OCI-LY7 (cell line): Measurements from ENCODE around the gene NPDC1. TPM values are rescaled to one million over a fixed set of nuclear protein-coding genes. Genes with fewer than 3 reads are reported as not detected.

Experiments
- BruUV-seq: library from RNA; stranded (reverse); fragments of 400-500 nt; replicated peaks from 2 replicates; lab custom pipeline; 2021; lab: Mats Ljungman, UMichigan
- CTCF ChIA-PET: fragments of 300-600 bp; sonication (Branson Sonifier 250); formaldehyde crosslinking; loops from one replicate; lab custom pipeline; 2022; ENCODE audit warnings: antibody characterized with exemption; ENCODE audit not compliant: unreplicated experiment; lab: Charles Lee
- POLR2A ChIA-PET: fragments of 300-600 bp; sonication (Branson Sonifier 250); formaldehyde crosslinking; loops from one replicate; lab custom pipeline; 2022; ENCODE audit warnings: antibody characterized with exemption; lab: Charles Lee
- DNase-seq: peaks from one replicate; pipeline ENCODE4 v3.0.0-alpha.2; 2015; ENCODE audit warnings: low spot score
- H2AFZ ChIP-seq: fragments of 200-600 bp; sonication (generic), shearing (Covaris generic); 2 replicates; pipeline ENCODE4 v1.6.1; 2014; ENCODE audit warnings: mild to moderate bottlenecking, antibody characterized with exemption, low read length, moderate library complexity
- H3K27ac ChIP-seq: fragments of 200-600 bp; sonication (generic); 2 replicates; pipeline ENCODE4 v1.5.1; 2014; ENCODE audit warnings: mixed run types, low read depth, mild to moderate bottlenecking, moderate library complexity, low read length, inconsistent platforms; ENCODE audit not compliant: poor library complexity, severe bottlenecking
- H3K36me3 ChIP-seq: fragments of 200-600 bp; sonication (generic); 2 replicates; pipeline ENCODE4 v1.6.1; 2014; ENCODE audit warnings: mild to moderate bottlenecking, antibody characterized with exemption, low read length, moderate library complexity, mixed read lengths; ENCODE audit not compliant: insufficient read depth
- H3K4me1 ChIP-seq: fragments of 200-600 bp; sonication (generic); 2 replicates; pipeline ENCODE4 v1.5.1; 2014; ENCODE audit warnings: mild to moderate bottlenecking, low read length; ENCODE audit not compliant: insufficient read depth, poor library complexity, severe bottlenecking
- H3K4me2 ChIP-seq: fragments of 200-600 bp; sonication (generic); 2 replicates; pipeline ENCODE4 v1.6.1; 2014; ENCODE audit warnings: mild to moderate bottlenecking, low read length
- H3K4me3 ChIP-seq: fragments of 200-600 bp; sonication (generic); 2 replicates; pipeline ENCODE4 v1.5.1; 2014; ENCODE audit warnings: mild to moderate bottlenecking, low read depth, low read length; ENCODE audit not compliant: poor library complexity, severe bottlenecking
- H3K79me2 ChIP-seq: fragments of 200-600 bp; sonication (generic); 2 replicates; pipeline ENCODE4 v1.6.1; 2016; ENCODE audit warnings: low read depth, mild to moderate bottlenecking, low read length, moderate library complexity, mixed read lengths; ENCODE audit not compliant: insufficient read depth
- H3K9me2 ChIP-seq: fragments of 200-600 bp; sonication (generic); 2 replicates; pipeline ENCODE4 v1.6.1; 2016; ENCODE audit warnings: mild to moderate bottlenecking, low read length, mixed read lengths; ENCODE audit not compliant: insufficient read depth
- H3K9me3 ChIP-seq: fragments of 200-600 bp; sonication (generic); 2 replicates; pipeline ENCODE4 v1.6.1; 2014; ENCODE audit warnings: mild to moderate bottlenecking, mixed run types, low read length, mixed read lengths
- H4K20me1 ChIP-seq: fragments of 200-600 bp; sonication (generic); 2 replicates; pipeline ENCODE4 v1.6.1; 2014; ENCODE audit warnings: mild to moderate bottlenecking, antibody characterized with exemption, low read length, moderate library complexity, mixed read lengths; ENCODE audit not compliant: insufficient read depth
- EZH2phosphoT487 ChIP-seq: fragments of 200-600 bp; sonication (generic); IDR thresholded peaks from 2 replicates; pipeline ENCODE4 v1.6.1; 2018; ENCODE audit warnings: low read depth, borderline replicate concordance, mild to moderate bottlenecking, mixed run types, antibody characterized with exemption, low read length, moderate library complexity, mixed read lengths
- intact Hi-C: fragments of 100-400 bp; cut with micrococcal nuclease; formaldehyde crosslinking; loops from one replicate; pipeline ENCODE4 v1.10.0; 2022; ENCODE audit not compliant: unreplicated experiment
- total RNA-seq, 2 experiments: library from RNA; depleted of rRNA in 1 of 2; stranded (reverse); fragments of >200 nt in 1 of 2; shearing (Covaris generic) in 1 of 2; gene quantifications; 2 replicates each; pipeline ENCODE4 v1.2.3, GENCODE V29; 2014 to 2022
- TF ChIP-seq, protein P1 (sequence below): fragments of 200-600 bp; sonication (generic); conservative IDR thresholded peaks from 2 replicates; pipeline ENCODE4 v1.5.1; 2014; ENCODE audit warnings: mild to moderate bottlenecking, antibody characterized with exemption, low read length, moderate library complexity, mixed read lengths

Gene NPDC1
- total RNA-seq, 2 experiments from 2014 or later, result 0.32 to 0.38 TPM

DNA sequence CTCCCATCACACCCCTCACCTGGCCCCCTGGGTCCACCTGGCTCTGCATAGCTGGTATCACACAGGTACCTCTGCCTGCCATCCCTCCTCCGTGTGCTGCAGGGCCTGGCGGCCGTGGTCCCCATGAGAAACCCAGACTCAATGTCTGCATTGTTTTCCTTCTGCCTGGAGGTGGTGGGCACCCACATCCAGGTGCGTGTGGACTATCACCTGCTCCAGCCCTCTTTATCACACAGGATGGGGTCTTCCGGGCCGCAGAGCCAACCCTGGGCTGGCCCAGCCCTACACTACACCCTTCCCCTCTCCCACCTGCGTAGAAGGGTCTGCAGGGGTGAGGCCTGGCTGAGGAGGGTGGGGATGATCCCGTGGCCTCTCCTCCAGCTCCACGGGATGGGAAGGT lies 7.1 kb downstream of the NPDC1 start:
- no peak overlapping the region for H3K4me2 ChIP-seq
- H3K9me3 ChIP-seq, result no peaks in the 10 kb centered on the region
- no peak for DNase-seq
- ChIA-PET POLR2A (no interaction called here), CTCF (interaction anchor here (0.6 kb wide), 2 partner anchors 17 to 515 kb away, joined by 3 to 4 read pairs; no protein-coding TSS in a partner anchor)
- TF ChIP-seq EZH2phosphoT487, result no peak
- TF ChIP-seq, protein P1, sequence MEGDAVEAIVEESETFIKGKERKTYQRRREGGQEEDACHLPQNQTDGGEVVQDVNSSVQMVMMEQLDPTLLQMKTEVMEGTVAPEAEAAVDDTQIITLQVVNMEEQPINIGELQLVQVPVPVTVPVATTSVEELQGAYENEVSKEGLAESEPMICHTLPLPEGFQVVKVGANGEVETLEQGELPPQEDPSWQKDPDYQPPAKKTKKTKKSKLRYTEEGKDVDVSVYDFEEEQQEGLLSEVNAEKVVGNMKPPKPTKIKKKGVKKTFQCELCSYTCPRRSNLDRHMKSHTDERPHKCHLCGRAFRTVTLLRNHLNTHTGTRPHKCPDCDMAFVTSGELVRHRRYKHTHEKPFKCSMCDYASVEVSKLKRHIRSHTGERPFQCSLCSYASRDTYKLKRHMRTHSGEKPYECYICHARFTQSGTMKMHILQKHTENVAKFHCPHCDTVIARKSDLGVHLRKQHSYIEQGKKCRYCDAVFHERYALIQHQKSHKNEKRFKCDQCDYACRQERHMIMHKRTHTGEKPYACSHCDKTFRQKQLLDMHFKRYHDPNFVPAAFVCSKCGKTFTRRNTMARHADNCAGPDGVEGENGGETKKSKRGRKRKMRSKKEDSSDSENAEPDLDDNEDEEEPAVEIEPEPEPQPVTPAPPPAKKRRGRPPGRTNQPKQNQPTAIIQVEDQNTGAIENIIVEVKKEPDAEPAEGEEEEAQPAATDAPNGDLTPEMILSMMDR, result no peak
- no peak overlapping the region for H2AFZ ChIP-seq
- H3K27ac ChIP-seq, result no peak overlapping the region
- no peaks in the 10 kb centered on the region for H4K20me1 ChIP-seq
- intact Hi-C loops, result no loop called here
- BruUV-seq, result no TSS peak
- no peaks in the 10 kb centered on the region for H3K9me2 ChIP-seq
- H3K79me2 ChIP-seq, result no peaks in the 10 kb centered on the region
- H3K4me3 ChIP-seq, result no peak overlapping the region
- H3K36me3 ChIP-seq, result no peaks in the 10 kb centered on the region
- peaks cover 12% of the 10 kb centered on the region for H3K4me1 ChIP-seq

DNA sequence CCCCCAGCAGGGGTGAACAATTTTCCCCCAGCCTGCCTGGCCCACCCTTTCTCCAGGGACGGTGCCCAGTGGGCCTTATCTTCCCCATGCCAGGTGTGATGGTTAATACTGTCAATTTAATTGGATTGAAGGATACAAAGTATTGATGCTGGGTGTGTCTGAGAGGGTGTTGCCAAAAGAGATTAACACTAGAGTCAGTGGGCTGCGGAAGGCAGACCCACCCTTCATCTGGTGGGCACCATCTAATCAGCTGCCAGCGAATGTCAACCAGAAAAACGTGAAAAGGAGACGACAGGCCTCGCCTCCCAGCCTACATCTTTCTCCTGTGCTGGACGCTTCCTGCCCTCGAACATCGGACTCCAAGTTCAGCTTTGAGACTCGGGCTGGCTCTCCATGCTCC lies 8.5 kb downstream of the NPDC1 start:
- TF ChIP-seq, protein P1, result no peak
- no peak for TF ChIP-seq EZH2phosphoT487

DNA sequence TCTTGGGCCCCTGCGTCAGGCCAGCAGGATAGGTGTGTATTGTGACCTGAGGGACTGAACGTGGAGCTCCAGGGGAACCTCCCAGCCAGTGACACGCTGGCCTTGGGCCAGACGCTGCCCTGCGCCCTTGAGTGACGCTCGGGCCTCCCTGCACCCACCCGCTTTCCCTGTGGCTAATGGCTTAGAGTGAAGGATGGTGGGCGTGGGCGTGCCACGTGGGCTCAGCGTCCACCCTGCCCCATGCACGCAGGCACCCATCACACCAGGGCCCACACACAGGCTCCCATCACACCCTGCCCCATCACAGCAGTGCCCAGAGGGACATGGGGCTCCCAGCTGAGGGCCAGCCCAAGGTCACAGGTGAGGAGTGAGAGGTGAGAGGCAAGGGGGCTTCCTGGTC lies 8.9 kb downstream of the NPDC1 start:
- ChIA-PET POLR2A (interaction anchor here (1.1 kb wide), 1 partner anchor 283 kb away, joined by 4 read pairs; no protein-coding TSS in a partner anchor), CTCF (interaction anchor here (0.6 to 1.1 kb wide), 2 partner anchors 25 to 62 kb away, joined by 3 to 4 read pairs; no protein-coding TSS in a partner anchor)
- Histone ChIP-seq H3K4me2 (no peak overlapping the region), H2AFZ (no peak overlapping the region), H3K36me3 (no peaks in the 10 kb centered on the region), H4K20me1 (no peaks in the 10 kb centered on the region), H3K27ac (no peak overlapping the region), H3K9me2 (no peaks in the 10 kb centered on the region), H3K9me3 (no peaks in the 10 kb centered on the region), H3K79me2 (no peaks in the 10 kb centered on the region), H3K4me3 (no peak overlapping the region), H3K4me1 (peaks cover 19% of the 10 kb centered on the region)
- intact Hi-C loops, result no loop called here
- BruUV-seq, result no TSS peak
- DNase-seq, result no peak
- TF ChIP-seq, protein P1, result no peak
- no peak for TF ChIP-seq EZH2phosphoT487

More for the DNA sequence above, 8.5 kb downstream of the NPDC1 start:
- no TSS peak for BruUV-seq
- no peak for DNase-seq
- Histone ChIP-seq H4K20me1 (no peaks in the 10 kb centered on the region), H3K36me3 (no peaks in the 10 kb centered on the region), H3K9me2 (no peaks in the 10 kb centered on the region), H2AFZ (no peak overlapping the region), H3K4me2 (no peak overlapping the region), H3K9me3 (no peaks in the 10 kb centered on the region), H3K4me1 (peaks cover 14% of the 10 kb centered on the region), H3K79me2 (no peaks in the 10 kb centered on the region), H3K4me3 (no peak overlapping the region), H3K27ac (no peak overlapping the region)
- intact Hi-C loops, result no loop called here
- ChIA-PET POLR2A (interaction anchor here (1.1 kb wide), 1 partner anchor 283 kb away, joined by 4 read pairs; no protein-coding TSS in a partner anchor), CTCF (interaction anchor here (0.6 kb wide), 1 partner anchor 25 kb away, joined by 3 read pairs; no protein-coding TSS in a partner anchor)
